Lung (tissue), 12 donors: ENCODE results near the gene NAA38. TPM values are rescaled to one million over a fixed set of nuclear protein-coding genes. Genes with fewer than 3 reads are reported as not detected.

ENCODE experiments used
- ATAC-seq: fragments of 200-7000 bp; cut with Tn5 transposase; one replicate; pipeline ENCODE4 v1.9.1; 2020; ENCODE audit warnings: moderate number of reproducible peaks; ENCODE audit not compliant: insufficient read depth, low FRiP score
- DNase-seq, 3 donors: peaks; one replicate each; pipeline ENCODE4 v3.0.0-alpha.2; 2013 to 2017
- H3K27ac ChIP-seq, 2 donors: one replicate each; pipeline ENCODE4 v1.5.1; 2013; ENCODE audit warnings: mild to moderate bottlenecking in 2 of 2, moderate library complexity in 2 of 2, control low read depth in 1 of 2, inconsistent platforms in 1 of 2, low read depth in 1 of 2, low read length in 1 of 2
- H3K27me3 ChIP-seq, 3 donors: one replicate each; pipeline ENCODE4 v1.5.1; 2013; ENCODE audit warnings: low read length in 2 of 3; ENCODE audit not compliant: control insufficient read depth in 3 of 3, insufficient read depth in 3 of 3
- H3K36me3 ChIP-seq, 4 donors: one replicate each; pipeline ENCODE4 v1.5.1; 2013; ENCODE audit warnings: low read length in 4 of 4, mild to moderate bottlenecking in 1 of 4, moderate library complexity in 1 of 4; ENCODE audit not compliant: control insufficient read depth in 4 of 4, insufficient read depth in 4 of 4
- H3K4me1 ChIP-seq, 5 donors: one replicate each; pipeline ENCODE4 v1.5.1; 2013; ENCODE audit warnings: low read length in 5 of 5, mild to moderate bottlenecking in 2 of 5, moderate library complexity in 1 of 5; ENCODE audit not compliant: control insufficient read depth in 5 of 5, insufficient read depth in 5 of 5
- H3K4me3 ChIP-seq: one replicate; pipeline ENCODE4 v1.5.1; 2013; ENCODE audit warnings: mild to moderate bottlenecking, control low read depth, moderate library complexity
- H3K9ac ChIP-seq, 2 donors: one replicate each; pipeline ENCODE4 v1.5.1; 2013; ENCODE audit warnings: low read length in 2 of 2, control low read depth in 1 of 2; ENCODE audit not compliant: insufficient read depth in 1 of 2
- H3K9me3 ChIP-seq, 4 donors: one replicate each; pipeline ENCODE4 v1.5.1; 2013; ENCODE audit warnings: low read length in 3 of 4, mild to moderate bottlenecking in 1 of 4, moderate library complexity in 1 of 4; ENCODE audit not compliant: control insufficient read depth in 4 of 4, insufficient read depth in 3 of 4
- CTCF ChIP-seq: IDR thresholded peaks from 2 replicates; pipeline ENCODE4 v1.5.1; 2012; ENCODE audit warnings: mild to moderate bottlenecking; ENCODE audit errors: control extremely low read depth, extremely low read depth
- WGBS, 2 donors: extraction: QIAGEN DNeasy Blood & Tissue Kit; methylation state at CpG; one replicate each; pipeline ENCODE4 v1.1.7; 2013; 5-methylcytosine and 5-hydroxymethylcytosine counted together
- polyA plus RNA-seq, 2 donors: library from polyadenylated mRNA; stranded (reverse); fragments of 200-250 nt; gene quantifications; one replicate each; pipeline ENCODE4 v1.2.1, GENCODE V29; 2013
- total RNA-seq, 2 donors: library from RNA; depleted of rRNA in 1 of 2; stranded (reverse); fragments of >200 nt in 1 of 2; gene quantifications; one replicate each; pipeline ENCODE4 v1.2.1, GENCODE V29; 2014 to 2021
- donor health status: control.
- donor health status: control.
- donor health status: Bipolar disorder and iron deficiency.
- donor health status: healthy.
- donor health status: DM: yes; HTN: yes; CAD: no.

Gene NAA38
- total and polyA plus RNA-seq, 4 donors, result 58.2 to 239 (median 102) TPM

DNA sequence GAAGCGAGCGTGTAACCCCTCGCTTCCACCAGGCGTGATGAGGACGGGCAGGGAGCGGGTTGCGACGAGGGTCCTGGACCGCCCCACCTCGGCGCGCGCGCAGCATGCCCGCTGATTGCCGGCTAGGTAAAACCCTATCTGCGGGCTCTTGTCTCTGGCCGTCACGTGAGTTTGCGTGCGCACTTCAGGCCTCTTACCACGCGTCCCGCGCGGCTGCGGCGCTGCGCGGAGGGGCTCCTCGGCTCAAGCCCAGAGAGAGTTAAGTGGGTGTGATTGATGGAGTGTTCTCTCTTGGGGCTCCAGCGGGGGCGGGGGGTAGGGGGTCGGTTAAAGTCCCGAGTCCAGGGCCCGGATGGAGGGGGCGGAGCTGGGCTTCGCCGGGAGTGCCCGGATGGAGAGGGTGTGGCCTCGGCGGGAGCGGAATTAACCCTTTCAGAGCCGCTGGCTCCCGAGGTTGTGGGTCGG lies 15.4 kb downstream of the NAA38 start:
- Histone ChIP-seq H3K4me1 (peaks cover 6 to 70% (median 20%) of the 10 kb centered on the region in 5 donors), H3K27me3 (no peaks in the 10 kb centered on the region), H3K27ac (peak overlapping the region; percentile 85 to 100), H3K9ac (peak overlapping the region in 1 of 2 donors; percentile 73), H3K9me3 (no peaks in the 10 kb centered on the region), H3K4me3 (peak overlapping the region; percentile 62), H3K36me3 (peaks cover 0 to 15% (median 11%) of the 10 kb centered on the region in 4 donors)
- WGBS, 2 donors, result 0% methylated on average over 42 to 46 of the region's 46 CpGs
- ATAC-seq (peak; percentile 56), DNase-seq (peak; percentile 95 to 96 (median 96))
- no peak for TF ChIP-seq CTCF

GRCh38 chr17:7841396-7841914 lies 15.9 kb downstream of the NAA38 start:
- H3K4me3 ChIP-seq, result peak overlapping the region; percentile 60
- H3K27ac ChIP-seq, result peak overlapping the region; percentile 85 to 100
- peaks cover 7 to 75% (median 20%) of the 10 kb centered on the region in 5 donors for H3K4me1 ChIP-seq
- peak; percentile 5 for TF ChIP-seq CTCF
- DNase-seq (peak; percentile 78 to 84 (median 84)), ATAC-seq (peak; percentile 36)
- H3K27me3 ChIP-seq, result no peaks in the 10 kb centered on the region
- H3K9me3 ChIP-seq, result no peaks in the 10 kb centered on the region
- peaks cover 0 to 12% (median 10%) of the 10 kb centered on the region in 4 donors for H3K36me3 ChIP-seq
- WGBS, 2 donors, result 3 to 6% methylated on average over 30 to 34 of the region's 34 CpGs
- H3K9ac ChIP-seq, result peak overlapping the region in 1 of 2 donors; percentile 62

- Histone ChIP-seq H3K27ac (peak overlapping the region; percentile 79 to 100), H3K4me3 (no peak overlapping the region), H3K4me1 (peaks cover 7 to 80% (median 20%) of the 10 kb centered on the region in 5 donors), H3K9me3 (no peaks in the 10 kb centered on the region), H3K27me3 (no peaks in the 10 kb centered on the region), H3K9ac (no peak overlapping the region), H3K36me3 (peaks cover 0 to 12% (median 7%) of the 10 kb centered on the region in 4 donors)
- 68 to 73% methylated on average over 1 of the region's 1 CpG for WGBS, 2 donors
- DNase-seq (no peak), ATAC-seq (no peak)
- no peak for TF ChIP-seq CTCF
Measured at GRCh38 chr17:7840875-7841274, 16.5 kb downstream of the NAA38 start.
